HG03432 (cell line): ENCODE results near the gene RPS6KA1.
"Not testable (repeated sequence)": the region's sequence is repeated elsewhere in the genome, so short reads cannot be mapped to it uniquely, and the experiment has no call there.

Experiments
- ATAC-seq: cut with Tn5 transposase; IDR thresholded peaks from one replicate; pipeline ENCODE4 v1.9.1; 2021; ENCODE audit warnings: mild to moderate bottlenecking, moderate library complexity; ENCODE audit not compliant: unreplicated experiment

Gene RPS6KA1

GRCh38 chr1:26552720-26553119 lies 23.2 kb downstream of the RPS6KA1 start:
- no peak for ATAC-seq

DNA sequence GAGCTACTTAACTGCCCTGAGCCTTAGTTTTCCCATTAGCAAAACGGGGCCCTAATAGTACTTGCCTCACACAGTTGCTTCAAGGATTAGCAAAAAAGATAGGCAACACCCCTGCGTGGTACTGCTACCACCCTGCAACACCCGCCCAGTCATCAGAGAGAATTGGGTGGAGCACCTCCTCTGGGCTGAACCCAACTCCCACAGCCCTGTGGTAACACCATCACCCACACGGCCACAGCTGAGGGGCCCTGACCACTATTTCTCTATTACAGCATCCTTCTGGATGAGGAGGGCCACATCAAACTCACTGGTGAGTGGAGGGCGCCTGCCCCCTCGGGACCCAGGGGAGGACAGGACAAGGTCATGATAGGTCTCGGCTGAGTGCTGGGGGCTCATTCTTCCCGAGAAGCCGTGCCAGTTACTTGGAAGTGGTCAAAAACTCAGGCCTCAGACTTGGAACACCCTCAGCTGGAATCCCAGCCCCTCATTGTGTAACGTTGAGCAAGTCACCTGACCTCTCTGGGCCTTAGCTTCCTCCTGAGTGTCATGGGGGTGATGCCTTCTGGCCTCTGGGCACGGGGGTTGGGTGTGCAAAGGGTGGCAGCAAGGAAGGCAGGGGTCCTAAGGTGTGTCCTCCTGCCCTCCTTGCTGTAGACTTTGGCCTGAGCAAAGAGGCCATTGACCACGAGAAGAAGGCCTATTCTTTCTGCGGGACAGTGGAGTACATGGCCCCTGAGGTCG lies 24.6 kb downstream of the RPS6KA1 start:
- ATAC-seq, result no peak

- ATAC-seq, result no peak
Measured at GRCh38 chr1:26554781-26555180, 25.2 kb downstream of the RPS6KA1 start.

GRCh38 chr1:26555550-26555981 lies 26.0 kb downstream of the RPS6KA1 start:
- ATAC-seq, result no peak

DNA sequence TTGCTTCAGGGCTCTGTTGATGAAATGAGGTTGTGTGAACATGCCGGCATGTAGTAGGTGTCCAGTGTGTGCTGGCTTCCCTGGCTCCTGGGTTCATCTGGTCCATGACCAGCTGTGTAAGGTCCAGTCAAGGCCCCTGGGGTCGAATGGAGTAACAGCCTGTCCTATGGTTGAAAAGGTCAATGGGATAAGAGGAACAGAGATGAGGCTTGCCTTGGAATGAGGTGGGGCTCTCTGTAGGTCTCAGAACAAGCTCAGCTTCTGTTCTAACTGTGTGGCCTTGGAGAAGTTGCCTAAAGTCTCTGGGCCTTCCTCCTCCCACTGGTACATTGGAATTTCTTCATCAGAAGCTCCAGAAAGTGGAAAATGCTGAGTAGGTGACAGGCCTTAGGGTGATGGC lies 26.6 kb downstream of the RPS6KA1 start:
- ATAC-seq, result no peak

DNA sequence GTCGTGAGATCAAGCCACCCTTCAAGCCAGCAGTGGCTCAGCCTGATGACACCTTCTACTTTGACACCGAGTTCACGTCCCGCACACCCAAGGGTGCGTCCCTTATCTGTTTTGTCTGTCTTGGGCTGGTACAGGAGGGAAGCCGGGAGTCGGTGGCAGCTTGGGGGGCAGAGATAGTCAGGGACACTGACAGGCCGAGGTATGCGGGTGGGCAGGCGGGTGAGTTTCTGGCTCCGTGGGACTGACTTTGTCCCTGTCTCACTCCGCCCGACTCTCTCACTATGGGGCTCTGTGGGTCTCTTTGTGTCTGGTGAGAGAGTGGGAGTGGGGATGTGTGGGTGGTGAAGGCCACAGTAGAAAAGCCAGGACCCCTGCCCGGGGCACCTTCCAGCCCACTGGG lies 27.4 kb downstream of the RPS6KA1 start:
- no peak for ATAC-seq

- no peak for ATAC-seq
Measured at GRCh38 chr1:26558685-26559048, 29.1 kb downstream of the RPS6KA1 start.

DNA sequence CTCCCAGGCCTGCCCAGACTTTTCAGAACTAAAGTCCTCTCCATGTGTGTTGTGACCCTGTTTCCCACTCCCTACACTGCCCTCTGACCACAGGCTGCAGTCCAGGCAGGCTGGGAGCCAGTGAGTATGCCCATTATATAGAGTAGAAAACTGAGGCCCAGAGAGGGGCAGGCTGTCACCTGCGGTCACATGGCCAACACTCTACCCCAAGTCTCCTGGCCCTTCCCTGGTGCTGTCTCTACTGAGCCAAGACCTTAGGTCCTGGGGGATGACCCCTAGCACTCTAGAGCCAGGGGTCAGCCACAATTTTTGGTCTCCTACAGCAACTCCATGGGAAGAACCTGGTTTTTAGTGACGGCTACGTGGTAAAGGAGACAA lies 30.8 kb downstream of the RPS6KA1 start:
- no peak for ATAC-seq

- ATAC-seq, result no peak
Measured at GRCh38 chr1:26570287-26570686, 40.7 kb downstream of the RPS6KA1 start.

DNA sequence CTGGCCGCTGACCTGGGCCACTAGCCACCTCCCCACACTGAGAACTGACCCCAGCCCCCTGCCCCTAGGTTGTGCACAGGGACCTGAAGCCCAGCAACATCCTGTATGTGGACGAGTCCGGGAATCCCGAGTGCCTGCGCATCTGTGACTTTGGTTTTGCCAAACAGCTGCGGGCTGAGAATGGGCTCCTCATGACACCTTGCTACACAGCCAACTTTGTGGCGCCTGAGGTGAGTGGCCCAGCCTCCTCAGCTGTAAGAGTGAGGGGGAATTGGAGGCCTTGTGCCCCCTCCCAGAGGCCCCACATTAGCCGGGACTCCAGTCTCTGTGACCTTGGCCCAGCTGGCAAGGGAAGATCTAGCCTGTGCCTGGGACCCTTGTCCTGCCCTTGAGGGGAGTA lies 41.8 kb downstream of the RPS6KA1 start:
- ATAC-seq, result no peak

GRCh38 chr1:26574018-26574417 lies 44.5 kb downstream of the RPS6KA1 start:
- no peak for ATAC-seq

DNA sequence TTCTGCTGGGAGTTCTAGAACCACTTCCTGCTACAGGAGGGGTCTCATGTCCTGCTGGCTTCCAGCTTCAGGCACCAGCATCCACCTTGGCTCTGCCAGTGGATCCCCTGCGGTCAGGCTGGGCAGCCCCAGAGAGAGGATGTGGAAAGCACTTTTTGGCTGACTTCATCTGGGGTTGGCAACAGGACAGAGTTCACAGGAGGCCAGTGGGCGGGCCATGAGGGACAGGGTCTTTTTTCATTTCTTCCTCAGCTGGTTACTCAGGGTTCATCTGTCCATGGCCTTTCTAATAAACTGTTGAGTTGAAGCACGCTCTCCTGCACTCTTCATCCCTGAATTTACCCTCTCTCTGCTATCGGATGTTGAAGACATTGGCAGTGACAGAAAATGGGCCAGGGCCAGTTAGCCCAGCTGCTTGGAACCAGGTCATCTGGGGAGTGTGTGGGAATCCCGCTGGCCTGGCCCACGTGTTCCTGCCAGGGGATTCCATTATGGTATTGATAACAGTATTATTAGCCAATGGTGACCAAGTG lies 45.2 kb downstream of the RPS6KA1 start:
- no peak for ATAC-seq

DNA sequence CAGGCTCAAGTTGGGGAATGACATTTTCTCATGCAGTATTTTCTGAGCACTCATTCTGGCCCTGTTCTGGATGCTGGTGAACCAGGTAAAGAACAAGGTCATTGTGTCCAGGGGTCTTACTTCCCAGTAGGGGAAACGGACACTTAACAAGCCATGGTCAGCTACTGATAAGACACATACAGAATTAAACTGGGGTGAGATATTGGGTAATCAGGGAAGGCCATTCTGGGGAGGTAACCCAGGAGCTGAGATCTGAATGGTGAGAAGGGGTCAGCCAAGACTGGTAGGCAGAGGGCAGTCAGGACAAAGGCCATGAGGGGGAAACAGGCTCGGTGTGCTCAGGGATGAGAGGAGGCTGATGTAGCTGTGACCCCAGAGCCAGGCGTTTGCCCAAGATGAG lies 45.8 kb downstream of the RPS6KA1 start:
- ATAC-seq, result no peak

DNA sequence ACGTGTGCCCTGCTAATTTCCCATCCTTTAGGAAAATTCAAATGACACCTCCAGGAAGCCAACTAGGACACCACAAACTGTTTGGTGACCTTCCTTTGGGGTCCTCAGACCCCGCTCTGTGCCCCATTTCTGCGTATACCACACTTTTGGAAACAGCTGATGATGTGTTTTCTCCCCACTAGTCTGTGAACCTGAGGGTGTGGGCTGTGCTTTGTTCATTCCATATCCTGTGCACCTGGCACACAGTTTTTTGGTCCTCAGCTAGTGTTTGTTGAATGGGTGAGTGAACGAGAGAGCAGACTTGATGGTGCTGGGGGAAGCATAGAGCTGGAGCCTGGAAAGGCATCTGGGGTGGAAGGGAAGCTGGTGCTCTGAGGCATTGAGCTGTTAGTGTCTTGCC lies 48.6 kb downstream of the RPS6KA1 start:
- ATAC-seq, result no peak

- no peak for ATAC-seq
Measured at GRCh38 chr1:26579681-26580111, 50.1 kb downstream of the RPS6KA1 start.

GRCh38 chr1:26580116-26580515 lies 50.6 kb downstream of the RPS6KA1 start:
- ATAC-seq, result no peak

DNA sequence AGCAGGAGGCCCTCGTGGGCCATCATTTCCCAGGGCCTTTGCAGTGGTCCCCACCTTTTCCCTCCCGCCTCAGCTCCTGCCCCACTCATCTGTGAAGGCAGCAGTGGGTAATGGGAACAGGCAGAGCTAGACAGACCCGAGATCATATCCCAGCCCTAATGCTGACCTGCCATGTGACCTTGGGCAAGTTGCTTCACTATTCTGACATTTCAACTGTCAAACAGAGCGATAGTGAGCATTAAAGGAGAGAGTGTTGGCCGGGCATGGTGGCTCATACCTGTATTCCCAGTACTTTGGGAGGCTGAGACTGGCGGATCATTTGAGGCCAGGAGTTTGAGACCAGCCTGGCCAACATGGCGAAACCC lies 51.7 kb downstream of the RPS6KA1 start:
- no peak for ATAC-seq

DNA sequence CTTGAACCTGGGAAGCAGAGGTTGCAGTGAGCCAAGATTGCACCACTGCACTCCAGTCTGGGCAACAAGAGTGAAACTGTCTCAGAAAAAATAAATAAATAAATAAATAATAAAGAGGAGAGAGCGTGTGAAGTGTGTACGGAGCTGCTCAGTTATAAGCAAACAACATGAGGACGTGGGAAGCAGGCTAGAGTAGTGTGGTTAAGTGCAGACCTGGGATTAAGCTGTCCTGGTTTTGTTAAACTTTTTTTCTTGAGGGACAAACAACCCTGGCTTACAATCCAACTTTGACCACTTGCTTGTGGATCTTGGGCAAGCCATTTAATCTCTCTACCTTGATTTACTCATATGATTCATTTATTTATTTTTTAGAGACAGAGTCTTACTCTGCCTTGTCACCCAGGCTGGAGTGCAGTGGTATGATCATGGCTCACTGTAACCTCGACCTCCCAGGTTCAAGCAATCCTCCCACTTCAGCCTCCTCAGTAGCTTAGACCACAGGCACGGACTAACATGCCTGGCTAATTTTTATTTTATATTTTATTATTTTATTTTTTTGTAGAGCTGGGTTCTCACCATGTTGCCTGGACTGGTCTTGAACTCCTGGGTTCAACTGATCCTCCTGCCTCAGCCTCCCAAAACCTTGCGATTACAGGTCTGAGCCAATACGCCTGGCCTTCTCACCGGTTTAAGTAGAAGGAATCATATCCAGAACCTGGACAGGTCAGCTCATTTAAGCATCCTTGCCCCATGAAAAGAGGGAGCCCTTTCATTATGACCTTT lies 52.7 kb downstream of the RPS6KA1 start:
- no peak for ATAC-seq

DNA sequence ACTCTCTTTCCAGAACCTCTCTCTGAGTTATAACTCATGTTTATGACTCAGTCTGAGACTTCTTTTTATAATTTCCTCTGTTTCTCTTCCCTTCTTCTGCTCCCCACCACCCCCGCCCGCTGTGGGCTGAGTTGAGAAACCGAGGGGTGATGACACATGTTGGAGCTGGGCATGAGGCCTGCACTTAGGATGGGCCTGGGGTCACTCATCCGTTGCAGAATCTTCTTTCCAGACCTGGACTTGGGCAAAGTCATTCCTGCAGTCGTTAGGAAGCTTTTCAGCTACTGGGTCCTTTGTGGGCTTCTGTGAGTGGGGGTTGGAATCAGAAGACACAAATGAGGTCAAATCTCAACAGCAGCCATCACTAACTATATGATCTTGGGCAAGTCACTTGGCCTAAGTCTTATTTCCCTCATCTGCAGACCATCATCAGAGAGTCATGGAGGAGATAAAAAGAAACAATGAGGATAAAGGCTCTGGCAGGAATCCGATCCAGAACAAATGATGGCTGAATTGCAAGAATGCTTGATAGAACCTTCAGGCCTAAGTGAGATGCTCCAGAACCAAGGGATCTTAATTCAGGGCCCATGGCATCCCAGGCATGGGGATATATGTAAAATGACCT lies 53.4 kb downstream of the RPS6KA1 start:
- no peak for ATAC-seq

DNA sequence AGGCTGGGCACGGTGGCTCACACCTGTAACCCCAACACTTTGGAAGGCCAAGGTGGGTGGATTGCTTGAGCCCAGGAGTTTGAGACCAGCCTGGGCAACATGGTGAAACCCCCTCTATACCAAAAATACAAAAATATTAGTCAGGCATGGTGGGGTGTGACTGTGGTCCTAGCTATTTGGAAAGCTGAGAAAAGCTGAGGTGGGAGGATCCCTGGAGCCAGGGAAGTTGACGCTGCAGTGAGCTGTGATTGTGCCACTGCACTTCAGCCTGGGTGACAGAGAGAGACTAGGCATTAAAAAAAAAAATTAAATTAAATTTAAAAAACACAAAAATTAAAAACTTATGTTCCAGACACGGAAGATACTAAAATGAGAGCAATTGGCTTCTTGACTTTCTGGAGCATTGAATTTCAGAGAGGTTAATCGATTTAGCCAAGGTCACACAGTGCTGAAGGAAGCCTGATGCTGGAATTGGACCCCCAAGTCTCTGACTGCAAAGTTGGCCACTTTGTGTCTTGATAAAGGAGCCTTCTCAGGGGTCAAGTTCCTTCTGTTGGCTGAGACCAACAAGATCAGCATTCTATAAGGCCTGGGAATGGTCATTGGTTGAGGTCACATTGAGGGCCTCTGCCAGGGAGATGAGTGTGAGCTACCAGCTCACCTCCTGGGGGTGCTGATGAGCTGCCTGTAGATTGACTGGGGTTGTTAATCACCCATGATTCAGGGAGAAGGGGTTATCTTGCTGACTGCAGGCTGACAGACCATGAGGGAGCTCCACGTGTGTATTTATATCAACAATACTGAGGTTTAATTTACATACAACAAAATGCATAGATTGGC lies 54.3 kb downstream of the RPS6KA1 start:
- no peak for ATAC-seq

DNA sequence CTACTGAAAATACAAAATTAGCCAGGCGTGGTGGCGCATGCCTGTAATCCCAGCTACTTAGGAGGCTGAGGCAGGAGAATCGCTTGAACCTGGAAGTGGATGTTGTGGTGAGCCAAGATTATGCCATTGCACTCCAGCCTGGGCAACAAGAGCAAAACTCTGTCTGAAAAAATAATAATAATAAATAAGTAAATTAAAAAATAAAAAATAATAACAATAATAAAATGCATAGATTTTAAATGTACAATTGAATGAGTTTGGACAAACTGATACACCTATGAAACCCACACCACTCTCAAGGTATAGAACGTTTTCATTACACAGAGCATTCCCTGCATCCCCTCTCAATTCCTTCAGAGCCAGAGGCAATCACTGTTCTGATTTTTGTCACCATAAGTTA lies 55.0 kb downstream of the RPS6KA1 start:
- not testable (repeated sequence) for ATAC-seq
